Measurements from ENCODE around the gene SLC12A5. TPM values are rescaled to one million over a fixed set of nuclear protein-coding genes. Genes with fewer than 3 reads are reported as not detected.
A peak's percentile ranks its signal among the peaks of the same experiment; 100 is the strongest.

SLC12A5 gene
- total RNA-seq, 3 donors from 2014 or later = not detected

DNA sequence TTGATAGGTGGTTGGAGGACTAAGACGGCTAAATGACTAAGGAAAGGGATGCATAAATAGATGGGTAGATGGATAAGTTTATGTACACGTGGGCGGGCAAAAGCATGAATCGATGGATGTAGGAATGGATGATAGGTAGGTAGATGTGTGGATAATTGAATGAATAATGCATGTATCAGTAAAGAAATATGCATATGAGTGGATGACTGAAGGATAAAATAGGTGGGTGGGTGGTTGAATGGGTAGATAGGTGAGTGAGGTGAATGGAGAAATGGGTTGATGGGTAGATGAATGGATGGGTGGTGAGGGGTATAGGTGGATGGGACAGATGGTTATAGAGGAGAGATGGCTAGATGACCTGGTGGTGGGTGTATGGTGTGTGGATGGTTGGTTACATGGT, 20.2 kb downstream of the SLC12A5 start:
- H3K4me1 Mint-ChIP-seq (ENCODE audit: low read depth) = no peaks in the 10 kb centered on the region
- H3K27me3 Mint-ChIP-seq (ENCODE audit: low read depth) = peaks cover 28% of the 10 kb centered on the region
- H3K36me3 Mint-ChIP-seq (ENCODE audit: insufficient read depth) = no peaks in the 10 kb centered on the region
- H3K4me3 Mint-ChIP-seq = no peak overlapping the region
- no peak for DNase-seq
- no peak for ATAC-seq
- H3K9me3 Mint-ChIP-seq = no peaks in the 10 kb centered on the region

DNA sequence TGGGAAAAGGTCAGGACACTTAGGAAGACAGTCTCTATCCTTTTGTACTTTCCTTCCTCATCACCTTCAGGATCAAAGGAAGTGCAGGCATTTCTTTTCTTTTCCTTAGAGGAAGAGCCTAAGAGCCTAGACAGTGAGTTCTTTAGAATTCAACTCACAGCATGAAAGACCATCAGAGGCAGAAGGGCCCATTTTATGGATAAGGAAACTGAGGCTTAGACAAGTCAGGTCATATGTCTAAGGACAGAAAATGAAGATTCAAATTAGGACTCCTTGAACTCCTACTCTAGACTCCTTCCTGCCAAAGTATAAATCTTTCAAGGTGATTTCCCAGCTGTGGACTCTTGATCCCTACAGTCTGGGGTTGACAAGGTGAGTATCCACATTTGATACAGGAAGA, 20.8 kb downstream of the SLC12A5 start:
- H3K4me3 Mint-ChIP-seq = no peak overlapping the region
- H3K4me1 Mint-ChIP-seq (ENCODE audit: low read depth) = no peaks in the 10 kb centered on the region
- ATAC-seq (no peak), DNase-seq (no peak)
- H3K36me3 Mint-ChIP-seq (ENCODE audit: insufficient read depth) = no peaks in the 10 kb centered on the region
- no peaks in the 10 kb centered on the region for H3K9me3 Mint-ChIP-seq
- H3K27me3 Mint-ChIP-seq (ENCODE audit: low read depth) = peaks cover 25% of the 10 kb centered on the region

DNA sequence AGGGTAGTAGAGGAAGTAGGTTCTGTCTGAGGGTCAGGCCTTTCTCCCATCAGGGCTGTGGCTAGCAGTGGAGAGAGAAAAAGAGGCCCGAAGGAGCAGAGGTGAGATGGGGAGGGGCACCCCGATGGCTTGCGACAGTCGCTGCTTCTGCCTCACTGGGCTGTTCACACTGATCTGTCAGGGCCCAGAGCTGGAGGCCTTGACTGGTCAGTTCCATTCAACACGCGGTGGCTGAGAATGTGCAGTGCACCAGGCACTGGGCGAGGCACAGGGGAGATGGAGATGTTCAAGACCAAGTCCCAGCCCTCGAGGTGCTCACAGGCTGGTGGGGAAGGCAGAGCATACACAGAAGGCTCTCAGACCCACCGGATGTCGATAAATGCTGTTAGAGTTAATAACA, 21.4 kb downstream of the SLC12A5 start:
- ATAC-seq = no peak
- no peak overlapping the region for H3K4me3 Mint-ChIP-seq
- no peaks in the 10 kb centered on the region for H3K9me3 Mint-ChIP-seq
- H3K36me3 Mint-ChIP-seq (ENCODE audit: insufficient read depth) = no peaks in the 10 kb centered on the region
- no peak for DNase-seq
- H3K4me1 Mint-ChIP-seq (ENCODE audit: low read depth) = no peaks in the 10 kb centered on the region
- H3K27me3 Mint-ChIP-seq (ENCODE audit: low read depth) = peaks cover 22% of the 10 kb centered on the region

DNA sequence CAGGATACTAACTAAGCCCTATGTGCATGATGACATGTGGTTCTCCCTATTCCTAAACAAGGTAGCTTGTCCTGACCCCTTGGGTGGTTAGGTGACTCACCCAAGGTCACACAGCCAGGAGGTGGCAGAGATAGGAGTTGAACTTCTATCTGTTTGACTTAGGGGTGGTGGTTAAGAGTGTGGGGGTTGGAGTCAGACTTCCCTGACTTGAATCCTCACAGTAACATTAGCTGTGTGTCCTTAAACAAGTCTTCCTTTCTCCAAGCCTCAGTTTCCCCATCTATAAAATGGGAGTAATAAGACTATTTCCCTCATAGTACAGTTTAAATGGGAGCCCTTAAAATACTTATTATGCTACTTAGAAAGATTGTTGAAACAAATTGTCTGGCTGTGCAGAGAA, 21.9 kb downstream of the SLC12A5 start:
- no peaks in the 10 kb centered on the region for H3K4me1 Mint-ChIP-seq (ENCODE audit: low read depth)
- peaks cover 19% of the 10 kb centered on the region for H3K27me3 Mint-ChIP-seq (ENCODE audit: low read depth)
- DNase-seq (no peak), ATAC-seq (no peak)
- H3K9me3 Mint-ChIP-seq = no peaks in the 10 kb centered on the region
- H3K36me3 Mint-ChIP-seq (ENCODE audit: insufficient read depth) = no peaks in the 10 kb centered on the region
- H3K4me3 Mint-ChIP-seq = no peak overlapping the region

DNA sequence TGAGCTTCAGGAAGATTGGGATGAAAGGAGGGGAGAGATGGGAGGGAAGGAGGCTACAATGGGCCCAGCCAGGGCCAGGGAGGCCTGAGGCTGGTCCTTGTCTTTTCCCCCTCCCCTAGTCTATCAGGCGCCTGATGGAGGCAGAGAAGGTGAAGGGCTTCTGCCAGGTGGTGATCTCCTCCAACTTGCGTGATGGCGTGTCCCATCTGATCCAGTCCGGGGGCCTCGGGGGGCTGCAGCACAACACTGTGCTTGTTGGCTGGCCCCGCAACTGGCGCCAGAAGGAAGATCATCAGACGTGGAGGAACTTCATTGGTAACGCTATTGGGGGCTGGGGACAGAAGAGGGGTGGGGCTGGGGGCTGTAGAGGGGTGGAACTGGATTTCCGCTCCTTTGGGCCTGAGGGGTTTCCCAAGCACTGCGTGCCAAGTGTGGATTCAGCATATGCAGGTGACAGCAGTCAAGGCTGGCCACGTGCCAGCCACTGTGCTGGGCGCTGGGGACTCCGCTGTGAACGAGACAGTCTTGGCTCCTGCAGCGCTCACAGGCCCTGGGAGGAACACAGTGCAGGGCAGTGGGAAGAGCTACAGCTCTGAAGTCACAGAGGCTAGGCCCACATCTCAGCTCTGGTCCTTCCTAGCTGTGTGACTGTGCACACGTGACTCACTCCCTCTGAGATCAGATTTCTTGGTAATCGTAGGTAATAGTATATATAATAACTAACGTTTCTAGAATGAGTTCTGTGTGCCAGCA, 22.7 kb downstream of the SLC12A5 start:
- no peak for DNase-seq
- Mint-ChIP-seq H3K4me3 (no peak overlapping the region), H3K4me1 (ENCODE audit: low read depth) (no peaks in the 10 kb centered on the region), H3K36me3 (ENCODE audit: insufficient read depth) (no peaks in the 10 kb centered on the region), H3K27me3 (ENCODE audit: low read depth) (peaks cover 12% of the 10 kb centered on the region), H3K9me3 (no peaks in the 10 kb centered on the region)
- ATAC-seq = no peak

DNA sequence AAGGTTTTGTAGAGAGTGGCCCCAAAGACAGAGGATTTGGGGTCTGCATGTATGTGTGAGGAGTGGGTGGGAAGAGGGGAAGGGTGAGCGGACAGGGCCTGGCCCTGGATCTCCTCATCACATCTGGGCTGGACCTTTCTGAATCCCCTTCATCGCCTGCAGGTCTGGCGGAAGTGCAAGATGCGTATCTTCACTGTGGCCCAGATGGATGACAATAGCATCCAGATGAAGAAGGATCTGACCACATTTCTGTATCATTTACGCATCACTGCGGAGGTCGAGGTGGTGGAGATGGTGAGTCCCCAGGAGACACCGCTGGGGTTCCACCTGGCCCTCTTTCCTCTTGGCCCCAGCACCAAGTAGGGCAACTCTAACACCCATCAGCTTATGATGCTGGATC, 24.4 kb downstream of the SLC12A5 start:
- no peaks in the 10 kb centered on the region for H3K9me3 Mint-ChIP-seq
- H3K36me3 Mint-ChIP-seq (ENCODE audit: insufficient read depth) = no peaks in the 10 kb centered on the region
- DNase-seq = no peak
- H3K4me1 Mint-ChIP-seq (ENCODE audit: low read depth) = peaks cover 8% of the 10 kb centered on the region
- peaks cover 18% of the 10 kb centered on the region for H3K27me3 Mint-ChIP-seq (ENCODE audit: low read depth)
- no peak overlapping the region for H3K4me3 Mint-ChIP-seq
- no peak for ATAC-seq

DNA sequence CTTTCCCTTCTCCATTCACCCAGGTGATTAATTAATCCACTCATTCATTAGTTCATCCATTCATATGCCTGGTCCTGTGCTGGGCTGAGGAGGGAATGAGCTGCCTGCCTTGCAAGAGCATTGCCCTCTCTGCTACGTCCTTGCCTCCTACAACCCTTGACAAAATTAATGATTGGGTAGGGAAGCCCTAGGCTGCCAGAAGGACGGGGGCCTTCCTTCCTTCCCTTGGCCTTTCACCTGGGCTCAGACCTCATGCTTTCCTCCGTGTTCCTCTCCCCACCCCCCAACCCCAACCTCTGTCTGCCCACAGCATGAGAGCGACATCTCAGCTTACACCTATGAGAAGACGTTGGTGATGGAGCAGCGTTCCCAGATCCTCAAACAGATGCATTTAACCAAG, 25.6 kb downstream of the SLC12A5 start:
- DNase-seq (no peak), ATAC-seq (no peak)
- Mint-ChIP-seq H3K4me3 (no peak overlapping the region), H3K36me3 (ENCODE audit: insufficient read depth) (peaks cover 3% of the 10 kb centered on the region), H3K9me3 (no peaks in the 10 kb centered on the region), H3K4me1 (ENCODE audit: low read depth) (peaks cover 18% of the 10 kb centered on the region), H3K27me3 (ENCODE audit: low read depth) (peaks cover 23% of the 10 kb centered on the region)

DNA sequence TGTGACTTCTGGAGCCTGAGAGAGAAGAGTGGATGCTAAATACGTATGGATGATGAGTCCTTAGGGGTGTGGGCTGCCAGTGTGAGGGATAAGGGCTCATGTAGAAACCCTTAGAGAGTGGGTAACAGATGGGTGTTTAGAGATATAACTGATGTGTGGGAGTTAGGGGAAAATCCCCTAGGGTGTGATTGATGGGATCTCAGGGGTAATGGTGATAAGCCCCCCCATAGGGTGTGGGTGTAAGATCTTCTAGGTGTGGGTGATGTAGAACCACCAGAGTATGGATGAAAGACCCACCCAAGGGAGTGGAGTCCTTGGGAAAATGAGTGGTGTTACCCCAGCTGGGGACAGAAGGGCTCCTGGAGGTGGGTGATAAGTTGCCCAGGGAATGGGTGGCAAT, 26.3 kb downstream of the SLC12A5 start:
- Mint-ChIP-seq H3K4me1 (ENCODE audit: low read depth) (peaks cover 24% of the 10 kb centered on the region), H3K27me3 (ENCODE audit: low read depth) (peaks cover 23% of the 10 kb centered on the region), H3K4me3 (no peak overlapping the region), H3K9me3 (no peaks in the 10 kb centered on the region), H3K36me3 (ENCODE audit: insufficient read depth) (peaks cover 10% of the 10 kb centered on the region)
- ATAC-seq (no peak), DNase-seq (no peak)

DNA sequence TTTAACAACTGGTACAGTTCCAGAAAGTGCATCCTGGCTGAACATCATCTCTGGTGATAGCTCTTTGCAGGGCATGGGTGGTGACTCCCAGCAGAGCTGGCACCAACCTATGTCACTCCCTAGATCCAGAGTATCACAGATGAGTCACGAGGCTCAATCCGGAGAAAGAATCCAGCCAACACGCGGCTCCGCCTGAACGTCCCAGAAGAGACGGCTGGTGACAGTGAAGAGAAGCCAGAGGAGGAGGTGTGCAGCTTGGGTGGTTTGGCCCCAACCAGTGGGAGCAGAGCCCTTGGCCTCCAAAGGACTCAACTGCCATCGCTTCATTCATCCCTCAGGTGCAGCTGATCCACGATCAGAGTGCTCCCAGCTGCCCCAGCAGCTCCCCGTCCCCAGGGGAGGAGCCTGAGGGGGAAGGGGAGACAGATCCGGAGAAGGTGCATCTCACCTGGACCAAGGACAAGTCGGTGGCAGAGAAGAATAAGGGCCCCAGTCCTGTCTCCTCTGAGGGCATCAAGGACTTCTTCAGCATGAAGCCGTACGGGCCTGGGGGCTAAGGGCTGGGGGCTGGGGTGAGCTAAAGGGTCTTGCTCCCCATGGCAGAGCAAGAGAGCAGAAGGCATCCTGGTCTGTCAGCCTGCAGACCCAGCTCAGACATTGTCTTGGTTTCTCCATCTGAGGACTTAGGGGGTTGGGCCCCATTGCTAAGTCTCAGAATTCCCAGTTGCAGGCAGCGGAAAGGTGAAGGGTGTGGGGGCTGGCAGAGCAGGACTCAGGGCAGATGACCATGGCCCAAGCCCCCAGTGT, 27.2 kb downstream of the SLC12A5 start:
- H3K4me1 Mint-ChIP-seq (ENCODE audit: low read depth) = peaks cover 34% of the 10 kb centered on the region
- no peak overlapping the region for H3K4me3 Mint-ChIP-seq
- ATAC-seq (no peak), DNase-seq (no peak)
- H3K27me3 Mint-ChIP-seq (ENCODE audit: low read depth) = peaks cover 21% of the 10 kb centered on the region
- H3K36me3 Mint-ChIP-seq (ENCODE audit: insufficient read depth) = peaks cover 17% of the 10 kb centered on the region
- no peaks in the 10 kb centered on the region for H3K9me3 Mint-ChIP-seq

DNA sequence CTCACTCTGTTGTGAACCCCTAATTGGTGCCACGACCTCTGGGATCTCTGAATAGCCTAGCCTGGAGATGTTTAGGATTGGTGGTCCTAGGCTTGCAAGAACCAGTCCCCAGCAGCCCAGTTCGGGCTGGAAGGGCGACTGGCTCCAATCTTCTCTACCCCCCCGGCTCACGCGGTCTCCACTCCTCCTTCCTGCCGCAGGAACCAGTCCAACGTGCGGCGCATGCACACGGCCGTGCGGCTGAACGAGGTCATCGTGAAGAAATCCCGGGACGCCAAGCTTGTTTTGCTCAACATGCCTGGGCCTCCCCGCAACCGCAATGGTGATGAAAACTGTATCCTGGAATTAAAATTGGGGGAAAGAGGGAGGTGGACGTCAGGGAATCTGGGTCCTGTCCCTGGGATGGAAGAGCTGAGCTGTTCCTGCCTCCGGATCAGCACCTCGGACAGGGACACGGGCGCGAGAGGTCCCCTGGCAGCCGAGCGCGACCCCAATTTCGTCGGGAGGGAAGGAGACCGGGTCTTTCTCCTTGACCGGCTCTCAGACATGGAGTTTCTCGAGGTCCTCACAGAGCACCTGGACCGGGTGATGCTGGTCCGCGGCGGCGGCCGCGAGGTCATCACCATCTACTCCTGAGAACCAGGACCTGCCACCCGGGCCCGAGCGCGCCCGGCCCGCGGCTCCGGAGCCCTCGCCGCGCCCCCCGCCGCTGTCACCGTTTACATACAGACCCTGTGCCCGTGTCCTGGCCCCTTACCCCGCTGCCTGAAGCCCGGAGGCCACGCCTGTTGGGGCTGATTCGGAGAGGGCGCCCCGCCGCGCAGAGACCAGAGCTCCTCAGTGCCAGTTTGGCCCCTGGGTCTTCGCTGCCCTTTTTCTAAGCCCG, 28.2 kb downstream of the SLC12A5 start:
- H3K27me3 Mint-ChIP-seq (ENCODE audit: low read depth) = peaks cover 19% of the 10 kb centered on the region
- DNase-seq (no peak), ATAC-seq (peak in 1 of 2 donors; percentile 20)
- peaks cover 27% of the 10 kb centered on the region for H3K36me3 Mint-ChIP-seq (ENCODE audit: insufficient read depth)
- peaks cover 44% of the 10 kb centered on the region for H3K4me1 Mint-ChIP-seq (ENCODE audit: low read depth)
- H3K4me3 Mint-ChIP-seq = no peak overlapping the region
- H3K9me3 Mint-ChIP-seq = no peaks in the 10 kb centered on the region

DNA sequence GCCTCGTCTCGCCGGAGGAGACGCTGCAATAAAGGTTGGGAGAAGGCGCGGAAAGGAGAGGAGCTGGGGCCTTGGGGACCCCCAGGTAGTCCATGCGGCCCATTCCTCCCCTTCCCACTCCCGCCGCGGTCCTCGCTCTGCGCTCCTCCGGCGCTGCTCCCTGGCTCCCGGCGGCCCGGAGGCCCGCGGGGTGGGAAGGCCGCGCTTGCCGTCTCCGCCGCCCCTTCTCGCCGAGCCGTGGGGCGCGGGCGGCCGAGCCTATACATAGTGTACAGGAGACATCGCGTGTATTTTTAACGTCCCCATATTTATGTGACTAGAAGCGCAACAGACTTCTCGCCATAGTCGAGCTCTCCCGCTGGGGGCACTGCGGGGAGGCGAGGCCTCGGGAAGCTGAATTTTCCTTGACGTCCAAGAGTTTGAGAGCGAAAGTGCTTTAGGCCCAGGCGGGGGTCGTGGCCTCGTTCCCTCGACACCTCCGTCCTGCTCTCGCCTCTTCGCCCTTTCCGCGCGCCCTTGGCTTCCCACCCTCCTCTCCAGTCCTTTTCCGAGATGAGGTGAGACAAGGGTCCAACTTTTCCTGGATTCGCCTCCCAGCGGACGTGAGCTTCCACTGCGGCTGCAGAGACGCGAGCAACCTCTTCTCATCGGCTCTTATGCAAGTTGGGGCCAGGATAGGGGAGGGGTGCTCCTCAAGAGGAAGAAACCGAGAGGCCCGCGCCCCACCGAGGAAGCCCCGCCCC, 29.0 kb downstream of the SLC12A5 start:
- Mint-ChIP-seq H3K4me1 (ENCODE audit: low read depth) (peaks cover 50% of the 10 kb centered on the region), H3K4me3 (peak overlapping the region; percentile 5), H3K36me3 (ENCODE audit: insufficient read depth) (peaks cover 35% of the 10 kb centered on the region), H3K27me3 (ENCODE audit: low read depth) (peaks cover 19% of the 10 kb centered on the region), H3K9me3 (no peaks in the 10 kb centered on the region)
- ATAC-seq = peak; percentile 21 to 31
- DNase-seq = no peak

DNA sequence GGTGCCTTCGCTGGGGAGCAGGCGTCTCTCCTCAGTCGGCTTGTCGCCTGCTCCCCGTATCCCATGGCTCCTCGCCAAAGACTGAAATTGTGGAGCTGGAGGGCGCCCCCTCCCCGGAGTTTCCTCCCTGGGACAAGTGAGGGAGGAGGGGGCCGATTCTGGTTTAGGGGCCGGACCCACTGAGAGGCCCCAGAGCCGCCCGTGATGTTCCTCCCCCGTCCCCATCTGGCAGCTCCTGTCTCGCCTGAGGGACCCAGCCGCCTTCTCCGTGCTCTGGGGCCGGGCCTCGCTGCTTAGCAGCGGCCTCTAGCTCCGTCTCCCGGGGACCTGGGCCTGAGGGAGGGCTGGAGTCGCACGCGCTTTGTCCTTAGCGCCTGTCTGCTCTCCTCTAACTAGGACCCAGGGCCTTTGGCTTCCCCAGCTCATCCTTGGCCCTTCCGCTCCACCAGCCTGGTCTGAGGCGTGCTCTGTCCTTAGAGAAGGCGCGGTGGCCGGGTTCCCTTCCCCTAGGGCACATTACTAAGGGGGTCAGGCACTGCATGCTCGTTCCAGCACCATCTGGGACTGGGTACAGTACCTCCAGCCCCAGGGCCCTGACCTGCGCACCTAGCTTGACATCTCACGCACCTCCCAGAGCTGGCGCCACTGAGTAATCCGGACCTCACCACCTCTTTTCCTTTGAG, 29.7 kb downstream of the SLC12A5 start:
- H3K4me1 Mint-ChIP-seq (ENCODE audit: low read depth) = peaks cover 56% of the 10 kb centered on the region

DNA sequence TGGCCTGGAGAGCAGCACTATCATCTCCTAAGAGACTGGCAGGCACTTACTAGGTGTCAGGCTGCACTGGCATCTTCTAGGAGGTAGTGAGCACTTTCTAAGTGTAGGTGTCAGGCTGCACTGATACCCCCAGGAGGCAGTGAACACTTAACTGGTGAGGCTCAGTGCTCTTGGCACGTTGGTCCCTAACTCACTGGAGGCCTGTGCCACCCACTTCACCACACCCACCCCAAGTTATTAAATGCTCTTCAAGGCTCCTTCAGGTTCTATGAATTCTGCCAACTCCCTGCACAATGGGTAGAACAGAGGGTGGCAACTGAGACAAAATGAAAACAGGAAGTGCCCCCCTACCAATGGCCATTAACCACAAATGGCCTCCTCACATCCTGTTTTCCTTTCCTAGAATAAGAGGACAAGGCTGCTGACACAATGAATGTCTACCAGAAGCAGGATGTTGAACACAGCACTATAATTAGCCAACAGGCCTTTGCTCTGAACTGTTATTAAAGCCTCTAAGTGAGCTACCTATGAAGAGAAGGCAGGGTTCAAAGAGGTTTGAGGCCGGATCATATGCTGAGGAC, 31.4 kb downstream of the SLC12A5 start:
- ATAC-seq (no peak), DNase-seq (no peak)
- H3K4me3 Mint-ChIP-seq = no peak overlapping the region

More for the DNA sequence above, 29.7 kb downstream of the SLC12A5 start:
- Mint-ChIP-seq H3K9me3 (no peaks in the 10 kb centered on the region), H3K36me3 (ENCODE audit: insufficient read depth) (peaks cover 42% of the 10 kb centered on the region), H3K27me3 (ENCODE audit: low read depth) (peaks cover 19% of the 10 kb centered on the region), H3K4me3 (peak overlapping the region; percentile 5)
- DNase-seq = no peak
- ATAC-seq = peak; percentile 15 to 23

More for the DNA sequence above, 31.4 kb downstream of the SLC12A5 start:
- peaks cover 67% of the 10 kb centered on the region for H3K4me1 Mint-ChIP-seq (ENCODE audit: low read depth)
- peaks cover 19% of the 10 kb centered on the region for H3K27me3 Mint-ChIP-seq (ENCODE audit: low read depth)
- no peaks in the 10 kb centered on the region for H3K9me3 Mint-ChIP-seq
- H3K36me3 Mint-ChIP-seq (ENCODE audit: insufficient read depth) = peaks cover 58% of the 10 kb centered on the region

Measured in activated T-cell treated with anti-CD3 and anti-CD28 coated beads, Interleukin-2, amount 50 U/mL, for 4 hours (primary cell).